NCI-H1930 (cell line): ENCODE results near the gene APBA2.

Experiments
- DNase-seq, 2 experiments: peaks; one replicate each; lab custom pipeline; 2025; lab: John Stamatoyannopoulos, UW

The APBA2 gene

DNA sequence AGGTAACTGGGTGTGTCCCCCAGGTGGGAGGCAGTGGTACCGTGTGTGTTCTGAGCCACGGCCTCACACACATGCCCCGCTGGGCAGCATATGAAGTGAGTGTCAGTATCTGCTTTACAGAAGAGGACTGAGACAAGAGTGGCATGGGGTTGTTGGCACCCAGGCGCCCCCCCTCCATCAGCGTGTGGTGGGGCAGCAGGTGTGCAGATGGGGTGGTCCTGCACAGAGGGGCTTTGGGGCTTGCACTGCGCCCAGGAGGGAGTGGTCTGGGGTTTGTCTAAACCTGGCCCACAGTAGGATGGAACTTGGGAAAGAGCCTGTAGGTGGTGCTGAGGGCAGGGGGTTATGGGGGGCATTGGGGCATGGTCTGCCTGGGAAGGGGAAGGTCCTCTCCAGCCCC lies 176.0 kb downstream of the APBA2 start:
- no peak for DNase-seq

DNA sequence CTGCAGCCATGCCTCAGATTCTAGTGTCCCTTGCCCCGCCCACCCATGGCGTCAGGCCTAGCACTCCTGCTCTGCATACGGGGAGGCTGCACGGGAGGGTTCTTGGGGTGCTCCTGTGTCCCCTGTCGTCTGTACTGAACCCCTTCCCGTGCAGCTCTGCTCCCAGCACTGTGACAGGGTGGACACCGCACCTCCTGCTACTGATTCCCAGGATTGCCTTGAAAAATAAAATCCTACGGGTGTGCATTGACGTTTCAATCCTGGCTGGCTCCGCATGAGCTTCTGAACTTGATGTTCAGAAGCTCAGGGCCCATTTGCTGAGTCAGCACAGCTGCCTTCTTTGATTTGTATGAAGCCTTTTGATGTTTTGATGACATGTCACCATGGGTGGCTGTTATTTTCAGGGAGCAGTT lies 176.4 kb downstream of the APBA2 start:
- no peak for DNase-seq

DNA sequence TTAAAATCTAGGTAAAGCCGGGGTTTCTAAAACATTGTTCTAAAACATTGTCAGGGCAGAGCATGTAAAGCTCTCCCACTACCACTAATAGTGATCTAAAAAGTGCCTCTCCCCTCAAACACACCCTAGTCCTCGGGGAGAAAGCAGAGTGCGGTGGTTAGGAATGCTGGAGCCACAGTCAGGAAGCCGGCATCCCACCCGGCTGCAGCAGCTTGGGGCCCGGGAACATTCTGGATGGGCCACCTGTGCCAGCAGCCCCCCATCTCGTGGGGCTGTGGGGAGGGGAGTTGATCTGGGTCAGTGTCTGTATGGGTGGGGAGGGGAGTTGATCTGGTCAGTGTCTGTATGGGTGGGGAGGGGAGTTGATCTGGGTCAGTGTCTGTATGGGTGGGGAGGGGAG lies 176.9 kb downstream of the APBA2 start:
- DNase-seq, result no peak

DNA sequence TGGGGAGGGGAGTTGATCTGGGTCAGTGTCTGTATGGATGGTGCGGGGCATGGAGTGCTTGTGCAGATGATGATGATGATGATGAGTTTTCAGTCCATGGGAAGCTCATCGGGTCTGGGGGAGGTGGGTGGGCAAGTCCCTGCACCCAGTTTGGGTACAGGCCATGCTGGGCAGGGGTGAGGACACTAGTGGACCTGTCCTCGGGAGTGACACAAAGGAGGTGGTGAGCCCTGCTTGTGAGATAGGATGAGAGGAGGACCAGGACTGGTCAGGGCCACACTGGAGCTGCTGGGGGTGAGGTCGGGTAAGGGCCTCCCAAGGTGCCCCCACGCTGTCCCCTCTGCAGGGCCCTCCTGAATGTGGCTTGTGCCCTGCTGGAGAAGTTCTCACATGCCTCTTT lies 177.9 kb downstream of the APBA2 start:
- no peak for DNase-seq

DNA sequence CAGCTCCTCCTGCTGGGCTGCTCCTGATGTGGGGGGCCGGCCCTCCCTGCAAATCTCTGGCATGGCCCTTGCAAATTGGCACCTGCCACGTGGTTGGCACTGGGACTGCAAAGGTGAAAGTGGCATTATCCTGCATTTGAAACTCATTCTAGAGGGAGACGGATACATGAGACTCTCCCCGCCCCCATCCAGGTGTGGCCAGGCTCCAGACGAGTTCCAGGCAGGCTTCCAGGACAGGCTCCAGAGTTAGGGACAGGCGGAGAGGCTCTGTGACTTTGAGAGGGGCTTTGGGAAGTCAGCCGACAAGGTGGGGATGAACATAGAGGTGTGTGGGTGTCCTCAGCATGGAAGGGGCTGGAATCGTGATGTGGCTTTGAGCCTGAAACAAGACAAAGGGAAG lies 178.5 kb downstream of the APBA2 start:
- no peak for DNase-seq

DNA sequence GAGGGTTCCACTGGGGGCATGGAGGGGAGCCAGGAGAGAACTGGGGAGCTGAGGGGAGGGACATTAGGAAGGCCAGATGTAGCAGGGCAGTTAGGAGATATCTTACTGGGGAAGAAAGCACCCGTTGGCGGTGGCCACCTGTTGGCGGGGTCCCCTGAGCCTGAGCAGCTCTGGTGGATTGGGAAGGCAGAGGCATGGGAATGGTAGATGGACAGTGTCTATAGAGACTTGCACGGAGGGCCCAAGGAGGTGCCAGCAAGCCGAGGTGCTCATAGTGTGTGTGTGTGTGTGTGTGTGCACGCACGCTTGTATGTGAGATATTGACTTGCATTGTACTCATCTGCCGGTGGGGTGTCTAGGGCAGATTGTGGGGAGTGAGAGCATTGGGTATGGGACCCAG lies 179.0 kb downstream of the APBA2 start:
- DNase-seq, result no peak

DNA sequence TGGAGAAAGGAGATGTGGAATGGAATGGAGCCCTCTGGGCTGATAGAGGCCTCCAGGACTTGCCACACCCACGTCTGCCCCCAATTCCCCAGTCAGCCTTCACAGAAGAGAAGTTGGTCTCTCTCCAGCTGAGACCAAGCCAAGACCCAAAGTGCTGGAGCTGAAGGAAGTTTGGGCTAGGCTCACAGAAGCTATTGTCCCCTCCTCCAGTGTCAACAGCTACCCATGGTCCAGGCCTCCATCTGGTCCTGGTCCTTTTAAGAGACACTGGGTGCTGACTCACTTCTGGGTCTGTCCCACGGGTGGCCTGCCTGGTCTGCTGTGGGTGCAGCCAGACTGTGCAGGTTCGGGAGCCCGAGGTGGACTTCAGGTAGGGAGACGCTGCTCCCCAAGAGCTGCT lies 179.8 kb downstream of the APBA2 start:
- no peak for DNase-seq

DNA sequence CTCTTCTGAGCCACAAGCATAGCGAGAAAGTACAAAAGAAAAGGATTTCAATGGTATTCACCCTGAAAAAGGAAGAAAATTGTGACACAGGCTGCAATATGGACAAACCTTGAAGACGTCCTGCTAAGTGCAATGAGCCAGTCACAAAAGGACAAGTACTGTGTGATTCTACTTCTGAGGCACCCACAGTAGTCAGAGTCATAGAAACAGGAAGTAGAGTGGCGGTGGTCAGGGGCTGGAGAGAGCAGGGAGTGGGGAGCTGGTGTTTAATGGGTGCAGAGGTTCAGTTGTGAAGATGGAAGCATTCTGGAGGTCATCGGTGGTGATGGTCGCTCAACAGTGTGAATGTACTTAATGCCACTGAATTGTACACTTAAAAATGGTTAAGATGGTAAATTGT lies 180.5 kb downstream of the APBA2 start:
- no peak for DNase-seq

DNA sequence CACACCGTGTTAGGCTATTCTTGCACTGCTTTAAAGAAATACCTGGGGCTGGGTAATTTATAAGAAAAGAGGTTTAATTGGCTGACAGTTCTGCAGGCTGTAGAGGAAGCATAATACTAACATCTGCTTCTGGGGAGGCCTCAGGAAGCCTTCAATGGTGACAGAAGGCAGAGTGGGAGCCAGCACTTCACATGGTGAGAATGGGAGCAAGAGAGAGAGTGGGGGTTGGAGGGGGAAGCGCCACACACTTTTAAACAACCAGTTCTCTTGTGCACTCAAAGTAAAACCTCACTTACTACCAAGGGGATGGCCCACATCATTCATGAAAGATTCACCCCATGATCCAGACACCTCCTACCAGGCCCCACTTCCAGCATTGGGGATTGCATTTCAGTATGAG lies 181.1 kb downstream of the APBA2 start:
- no peak for DNase-seq

DNA sequence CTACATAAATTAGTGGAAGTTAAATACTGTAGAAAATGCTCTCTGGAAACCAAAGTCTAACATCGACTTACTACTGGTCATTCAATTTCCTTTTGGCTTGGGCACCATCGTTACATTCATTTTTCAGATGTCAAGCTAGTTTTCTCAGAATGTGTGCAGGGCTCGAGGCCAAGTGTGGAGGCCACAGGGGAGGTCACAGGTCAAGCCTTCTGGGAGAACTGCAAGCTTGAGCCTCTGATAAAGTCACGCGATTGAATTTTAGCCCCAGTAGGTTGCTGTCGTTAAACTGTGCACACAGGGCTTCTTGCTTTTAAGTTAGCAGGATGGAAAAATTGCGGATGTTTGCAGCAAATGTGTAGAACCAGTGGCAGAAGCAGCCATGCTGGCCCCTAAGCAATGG lies 182.2 kb downstream of the APBA2 start:
- no peak for DNase-seq

DNA sequence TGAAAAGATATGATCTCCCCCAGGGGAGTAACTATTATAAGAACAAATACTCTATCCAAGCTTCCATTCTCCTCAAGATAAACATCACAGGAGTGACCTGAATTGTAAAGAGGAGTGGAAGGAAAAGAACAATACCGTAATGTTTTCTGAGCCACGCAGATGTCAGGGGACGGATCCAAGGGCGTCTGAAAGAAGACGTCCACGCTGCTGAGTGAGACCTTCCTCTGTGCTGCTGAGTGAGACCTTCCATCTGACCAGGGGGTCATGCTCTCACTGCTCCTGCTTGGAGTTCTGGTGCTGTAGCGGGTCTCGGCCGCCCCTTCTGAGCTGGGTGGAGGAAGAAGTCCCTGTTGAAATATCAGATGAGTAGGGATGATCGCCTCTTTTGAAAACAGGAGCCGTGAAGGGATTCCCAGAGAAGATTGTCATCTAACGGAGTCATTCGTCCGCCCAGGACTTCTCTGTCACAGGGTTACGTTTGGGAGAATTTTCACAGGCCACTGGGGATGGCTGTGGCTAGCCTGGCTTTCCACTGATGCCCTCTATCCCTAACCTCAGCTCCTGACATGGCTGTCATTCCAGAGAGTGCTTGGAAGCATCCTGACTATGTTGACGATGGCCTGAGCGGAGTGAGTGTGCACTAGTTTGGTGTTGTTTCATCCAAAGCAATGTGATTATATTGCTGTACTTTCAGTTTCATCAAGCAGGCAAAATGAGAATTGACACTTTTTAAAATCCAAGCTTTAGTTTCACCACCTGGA lies 184.9 kb downstream of the APBA2 start:
- peak in 1 of 2 experiments; percentile 18 for DNase-seq

DNA sequence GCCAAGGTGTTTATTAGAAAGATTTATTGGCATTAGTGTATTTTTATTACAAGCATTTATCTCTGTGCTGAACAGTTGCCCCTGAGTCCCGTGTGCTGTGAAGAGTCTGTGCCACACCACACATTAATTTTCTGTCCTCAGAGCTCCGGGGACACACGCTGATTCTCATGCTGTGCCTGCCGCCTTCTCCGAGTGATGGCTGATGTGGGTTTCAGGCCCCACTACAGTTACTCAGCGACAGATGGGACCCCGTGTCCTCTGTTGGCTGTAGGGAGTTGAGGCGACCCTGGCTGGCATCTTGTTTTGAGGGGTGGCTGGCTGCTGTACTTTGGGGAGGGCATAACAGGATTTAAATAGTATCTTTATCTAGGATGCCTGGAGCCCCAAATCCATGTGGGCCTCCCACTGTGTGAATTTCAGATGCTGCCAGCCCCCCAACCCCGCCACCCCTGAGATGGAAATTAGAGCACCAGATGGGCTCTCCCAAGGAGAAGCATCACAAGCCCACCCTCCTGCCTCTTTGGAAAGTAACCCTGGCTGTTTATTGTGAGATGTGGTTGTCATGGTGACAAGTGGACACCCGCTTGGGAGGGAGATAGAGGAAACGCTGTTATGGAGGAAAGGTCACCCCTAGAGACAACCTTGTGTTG lies 185.6 kb downstream of the APBA2 start:
- no peak for DNase-seq

DNA sequence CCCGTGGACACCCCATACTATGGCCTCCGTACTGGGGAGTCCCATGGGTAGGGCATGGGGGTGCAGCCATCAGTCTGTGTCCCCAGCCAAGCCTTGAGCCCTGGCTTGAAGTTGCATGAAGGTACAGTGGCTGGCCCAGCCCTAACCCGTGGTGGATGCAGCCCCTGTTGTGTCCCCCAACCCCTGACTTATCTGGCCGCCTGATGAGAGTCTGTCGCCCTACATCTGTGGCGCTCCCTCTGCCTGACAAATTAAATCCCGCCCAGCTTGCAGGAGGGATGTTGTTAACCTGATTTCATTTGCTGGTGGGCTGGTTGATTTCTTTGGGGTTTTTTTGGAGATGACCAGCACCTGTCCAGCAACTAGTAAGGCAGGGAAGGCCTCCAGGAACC lies 186.1 kb downstream of the APBA2 start:
- DNase-seq, result no peak

DNA sequence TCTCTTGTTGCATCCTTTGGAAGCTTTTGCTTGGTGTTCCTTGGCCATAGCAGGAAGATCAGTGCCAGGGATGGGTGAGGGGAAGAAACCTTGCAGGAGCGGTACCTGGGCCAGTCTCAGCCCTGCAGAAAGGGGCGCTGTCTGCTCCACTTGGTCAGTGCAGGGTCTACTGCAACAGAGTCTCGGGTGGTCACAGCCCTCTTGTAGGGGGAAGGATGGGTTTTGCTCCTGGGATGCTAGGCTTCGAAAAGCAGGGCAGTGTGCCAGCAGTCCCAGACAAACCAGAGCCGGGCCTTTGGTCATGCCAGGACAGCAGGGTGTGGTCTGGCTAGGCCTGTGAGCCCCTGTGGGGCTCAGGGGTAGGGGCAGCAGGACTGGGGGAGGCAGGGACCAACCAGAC lies 186.7 kb downstream of the APBA2 start:
- no peak for DNase-seq

DNA sequence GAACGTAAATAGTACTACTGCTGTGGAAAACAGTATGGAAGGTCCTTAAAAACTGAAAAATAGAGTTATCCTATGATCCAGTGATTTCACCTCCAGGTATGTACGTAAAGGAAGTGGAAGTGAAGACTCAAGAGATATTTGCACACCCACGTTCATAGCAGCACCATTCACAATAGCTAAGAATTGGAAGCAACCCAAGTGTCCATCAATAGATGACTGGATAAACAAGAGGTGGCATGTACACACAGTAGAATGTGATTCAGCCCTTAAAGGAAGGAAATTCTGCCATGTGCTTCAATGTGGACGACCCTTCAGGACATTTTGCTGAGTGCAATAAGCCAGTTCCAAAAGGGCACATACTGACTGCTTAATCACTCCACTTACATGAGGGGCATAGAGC lies 188.3 kb downstream of the APBA2 start:
- DNase-seq, result no peak

DNA sequence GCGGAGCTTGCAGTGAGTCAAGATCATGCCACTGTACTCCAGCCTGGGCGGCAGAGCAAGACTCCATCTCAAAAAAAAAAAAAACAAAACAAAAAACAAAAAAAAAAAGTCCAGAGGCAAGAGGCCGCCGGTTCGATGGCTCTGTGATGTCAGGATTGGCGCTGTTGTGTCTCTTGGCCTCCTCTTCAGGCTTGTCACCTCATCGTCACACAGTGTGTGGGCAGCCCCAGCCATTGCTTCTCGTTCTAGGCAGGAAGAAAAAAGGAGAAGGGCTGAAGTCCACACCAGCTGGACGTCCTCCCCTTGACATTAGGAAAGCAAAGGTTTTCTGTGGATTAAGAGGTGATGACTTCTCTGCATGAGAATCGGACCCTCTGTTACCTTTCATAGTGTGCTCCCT lies 192.8 kb downstream of the APBA2 start:
- DNase-seq, result no peak

DNA sequence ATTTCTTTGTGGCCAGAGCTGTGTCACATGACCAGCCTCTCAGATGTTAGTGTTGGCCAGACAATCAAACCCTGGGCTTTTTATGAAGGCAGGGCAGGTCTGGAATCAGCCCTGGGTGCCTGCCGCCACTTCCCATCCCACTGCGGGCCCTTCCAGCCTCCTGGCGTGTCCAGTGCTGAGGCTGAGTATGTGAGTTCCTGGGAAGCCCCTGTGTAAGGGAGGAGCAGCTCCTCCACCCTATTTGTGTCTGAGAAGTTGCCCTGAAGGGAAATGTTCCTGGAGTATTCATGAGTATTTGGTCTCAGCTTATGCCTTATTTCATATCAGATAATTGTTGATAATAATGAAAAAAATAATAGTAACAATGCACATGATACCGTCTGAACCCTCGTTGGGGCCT lies 193.7 kb downstream of the APBA2 start:
- DNase-seq, result no peak

DNA sequence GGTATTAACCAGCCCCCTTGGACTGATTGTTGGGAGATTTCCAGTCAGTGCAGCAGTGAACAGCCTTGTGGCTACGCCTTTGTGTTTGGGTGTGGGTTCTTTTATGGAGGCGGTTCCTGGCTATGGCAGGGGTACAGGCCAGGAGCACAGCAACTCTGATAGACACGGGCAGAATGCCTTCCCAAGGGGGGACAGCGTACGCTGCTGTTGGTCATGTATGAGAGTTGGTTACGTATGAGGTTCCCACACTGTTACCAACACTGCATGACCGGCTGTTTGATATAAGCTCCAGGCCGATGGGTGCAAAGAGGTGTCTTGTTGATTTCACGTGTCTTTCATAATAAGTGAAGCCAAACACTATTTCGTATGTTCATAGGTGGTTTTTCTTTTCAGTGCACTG lies 196.0 kb downstream of the APBA2 start:
- no peak for DNase-seq

DNA sequence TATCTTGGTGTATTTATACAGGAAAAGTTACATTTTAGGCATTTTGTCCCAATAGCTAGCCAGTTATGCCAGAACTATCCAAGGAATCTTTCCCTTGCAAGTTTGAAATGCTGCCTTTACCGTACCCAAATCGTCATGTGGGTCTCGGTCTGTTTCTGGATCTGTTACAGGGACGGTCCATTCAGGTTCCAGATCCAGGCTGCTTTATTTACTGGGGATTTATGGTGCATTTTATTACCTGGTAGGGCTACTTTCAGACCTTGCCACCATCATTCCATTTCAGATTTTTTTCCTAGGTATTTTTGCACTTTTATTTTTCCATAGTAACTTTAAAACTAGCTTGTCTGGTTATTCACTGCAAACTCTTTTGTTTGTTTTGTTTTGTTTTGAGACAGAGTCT lies 197.4 kb downstream of the APBA2 start:
- no peak for DNase-seq

DNA sequence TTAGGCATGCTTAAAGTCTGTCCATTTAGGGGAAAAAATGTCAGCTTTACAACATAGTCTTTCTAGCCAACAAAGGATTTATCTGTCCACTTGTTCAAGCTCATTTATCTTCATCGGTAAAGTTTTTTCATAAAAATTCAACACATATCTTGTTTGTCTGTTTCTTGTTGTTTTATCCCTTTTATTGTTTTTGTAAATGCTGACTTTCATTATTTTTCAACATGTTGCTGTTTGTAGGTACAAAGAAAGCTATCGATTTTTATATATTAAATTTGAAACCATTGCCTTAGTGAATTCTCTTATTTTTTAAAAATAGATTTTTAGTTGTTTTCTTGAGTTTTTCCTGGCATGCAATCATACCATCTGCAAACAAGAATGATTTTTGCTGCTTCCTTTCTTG lies 198.1 kb downstream of the APBA2 start:
- no peak for DNase-seq

DNA sequence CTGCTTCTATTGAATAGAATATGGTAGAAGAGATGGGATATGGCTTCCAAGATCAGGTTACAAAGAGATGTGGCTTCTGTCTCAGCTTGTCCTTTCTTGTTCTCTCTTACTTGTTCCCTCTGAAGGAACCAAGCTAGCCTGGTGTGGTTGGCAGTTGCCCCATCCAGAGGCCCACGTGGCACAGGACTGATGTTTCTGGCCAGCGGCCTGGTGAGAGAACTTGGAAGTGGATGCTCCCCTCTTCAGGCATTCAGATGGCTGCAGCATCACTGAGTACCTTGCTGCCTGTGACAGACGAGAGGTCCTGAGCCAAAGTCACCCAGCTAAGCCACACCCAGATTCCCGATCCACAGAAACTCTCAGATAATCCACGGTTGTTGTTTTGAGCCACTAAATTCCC lies 200.2 kb downstream of the APBA2 start:
- no peak for DNase-seq

DNA sequence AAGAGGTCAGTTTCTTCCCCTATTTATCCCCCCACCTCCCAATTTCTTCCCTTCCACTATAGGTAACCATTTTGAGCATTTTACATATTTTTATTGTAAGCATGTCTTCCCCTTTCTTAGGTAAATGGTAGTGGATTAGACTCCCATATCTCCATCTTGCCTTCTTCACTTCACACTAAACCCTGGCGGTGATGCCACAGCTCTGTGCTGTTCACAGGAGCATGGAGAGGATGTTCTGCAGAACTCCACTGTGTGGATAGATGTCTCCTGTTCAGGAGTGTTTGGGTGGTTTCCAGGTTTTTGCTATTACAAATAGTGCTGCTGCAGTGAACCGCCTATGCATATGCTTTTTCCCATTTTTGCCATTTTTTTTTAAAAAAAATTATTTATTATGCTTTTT lies 201.1 kb downstream of the APBA2 start:
- no peak for DNase-seq

DNA sequence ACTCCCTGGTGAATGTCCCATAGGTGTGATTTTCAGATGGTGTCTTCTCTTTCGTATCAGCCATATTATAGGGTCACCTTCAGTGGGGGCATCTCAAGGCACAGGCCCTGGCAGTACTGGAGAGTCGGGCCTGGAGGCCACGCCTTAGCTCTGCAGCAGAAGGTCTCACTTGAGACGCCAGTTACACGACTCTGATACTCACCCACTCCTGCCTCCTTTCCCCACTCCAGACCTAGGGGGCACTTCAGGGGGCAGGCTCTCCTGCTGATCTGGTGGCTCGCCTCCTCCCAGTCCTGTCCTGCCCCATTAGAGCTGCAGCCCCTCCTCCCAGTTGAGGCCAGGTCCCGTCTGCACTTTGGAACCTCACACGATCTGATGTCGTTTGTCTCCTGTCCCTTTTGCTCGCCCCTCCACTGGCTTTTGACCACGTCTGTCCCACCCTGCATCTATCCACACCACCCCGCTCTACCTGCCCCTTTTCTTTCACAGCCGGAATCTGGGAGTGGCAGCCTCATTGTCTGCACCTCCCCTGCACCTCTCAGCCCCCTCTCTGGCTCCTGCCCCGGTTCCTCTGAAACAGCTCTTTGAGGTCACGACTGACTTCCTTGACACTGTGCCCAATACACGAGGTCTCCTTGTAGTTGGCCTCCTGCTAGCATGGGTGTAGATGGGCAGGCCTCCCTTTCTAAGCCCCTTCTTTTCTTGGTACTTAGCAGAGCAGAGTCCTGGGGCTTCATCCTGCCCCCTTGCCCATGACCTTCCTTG lies 201.9 kb downstream of the APBA2 start:
- DNase-seq, result no peak
